Ishikawa (cell line): ENCODE measurements around the gene DNAL1.

Experiments
- CEBPB ChIP-seq: IDR thresholded peaks from 2 replicates; pipeline ENCODE4 v1.6.1; 2012
- CREB1 ChIP-seq: IDR thresholded peaks from 2 replicates; pipeline ENCODE4 v1.6.1; 2012; ENCODE audit warnings: low read depth
- EP300 ChIP-seq: IDR thresholded peaks from 2 replicates; pipeline ENCODE4 v1.6.1; 2012; ENCODE audit warnings: borderline replicate concordance
- TAF1 ChIP-seq: IDR thresholded peaks from 2 replicates; pipeline ENCODE4 v1.6.1; 2012; ENCODE audit warnings: low read depth, mild to moderate bottlenecking

DNA sequence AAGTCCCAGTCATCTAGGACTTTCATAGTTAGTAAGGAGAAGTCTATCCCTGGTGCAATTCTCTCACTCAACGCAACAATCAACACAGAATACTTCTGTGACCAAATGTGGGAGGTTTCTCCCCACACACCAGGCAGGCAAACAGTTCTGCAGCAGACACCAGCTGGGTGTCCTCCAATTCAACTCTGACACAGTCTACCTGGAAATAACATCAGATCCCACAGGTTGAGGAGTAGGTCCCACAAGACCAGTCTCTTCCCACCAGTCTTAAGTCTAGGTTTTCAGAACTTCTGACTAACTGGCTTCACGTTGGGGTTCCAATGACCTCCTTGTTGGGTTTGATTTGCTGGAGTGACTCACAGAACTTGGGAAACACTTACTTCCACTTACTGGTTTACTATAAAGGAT is 17.6 kb upstream of the DNAL1 start:
- TF ChIP-seq CREB1 (no peak), EP300 (no peak), TAF1 (no peak), CEBPB (no peak)
